GM19025 (cell line): ENCODE measurements around the gene DDC.

ENCODE experiments used
- ATAC-seq: cut with Tn5 transposase; IDR thresholded peaks from one replicate; pipeline ENCODE4 v1.9.1; 2021; ENCODE audit warnings: mild to moderate bottlenecking, low read depth, moderate library complexity; ENCODE audit not compliant: unreplicated experiment

DDC gene

GRCh38 chr7:50564640-50565558, at the start of gene DDC:
Gene DDC, minus strand, starts transcription at chr7:50565405. Its CDS starts 21,320 bp downstream, at chr7:50544085.
- no peak for ATAC-seq

GRCh38 chr7:50613473-50613872, 48.3 kb upstream of the DDC start:
- no peak for ATAC-seq

- ATAC-seq = no peak
These were observed 47.5 kb upstream of the DDC start for GRCh38 chr7:50612704-50613103.

- ATAC-seq = peak; percentile 48
These were observed 45.5 kb upstream of the DDC start for GRCh38 chr7:50610521-50611277.

GRCh38 chr7:50608196-50608906, 43.1 kb upstream of the DDC start:
- ATAC-seq = no peak

- no peak for ATAC-seq
These were observed 42.4 kb upstream of the DDC start for GRCh38 chr7:50607524-50608125.

GRCh38 chr7:50605059-50605458, 39.9 kb upstream of the DDC start:
- ATAC-seq = no peak

GRCh38 chr7:50603287-50603686, 38.1 kb upstream of the DDC start:
- no peak for ATAC-seq

GRCh38 chr7:50599385-50599784, 34.2 kb upstream of the DDC start:
- no peak for ATAC-seq

- no peak for ATAC-seq
These were observed 33.5 kb upstream of the DDC start for GRCh38 chr7:50598460-50599343.

- no peak for ATAC-seq
These were observed 31.3 kb upstream of the DDC start for GRCh38 chr7:50596484-50596883.

GRCh38 chr7:50595491-50596102, 30.4 kb upstream of the DDC start:
- ATAC-seq = no peak

- peak; percentile 29 for ATAC-seq
These were observed 29.7 kb upstream of the DDC start for GRCh38 chr7:50594734-50595485.

- no peak for ATAC-seq
These were observed 28.9 kb upstream of the DDC start for GRCh38 chr7:50594136-50594535.

GRCh38 chr7:50592940-50593339, 27.7 kb upstream of the DDC start:
- ATAC-seq = no peak

- ATAC-seq = peak; percentile 65
These were observed 26.6 kb upstream of the DDC start for GRCh38 chr7:50591480-50592438.

GRCh38 chr7:50591098-50591479, 25.9 kb upstream of the DDC start:
- ATAC-seq = no peak
